Measurements from ENCODE around the gene GUK1.

The GUK1 gene

DNA sequence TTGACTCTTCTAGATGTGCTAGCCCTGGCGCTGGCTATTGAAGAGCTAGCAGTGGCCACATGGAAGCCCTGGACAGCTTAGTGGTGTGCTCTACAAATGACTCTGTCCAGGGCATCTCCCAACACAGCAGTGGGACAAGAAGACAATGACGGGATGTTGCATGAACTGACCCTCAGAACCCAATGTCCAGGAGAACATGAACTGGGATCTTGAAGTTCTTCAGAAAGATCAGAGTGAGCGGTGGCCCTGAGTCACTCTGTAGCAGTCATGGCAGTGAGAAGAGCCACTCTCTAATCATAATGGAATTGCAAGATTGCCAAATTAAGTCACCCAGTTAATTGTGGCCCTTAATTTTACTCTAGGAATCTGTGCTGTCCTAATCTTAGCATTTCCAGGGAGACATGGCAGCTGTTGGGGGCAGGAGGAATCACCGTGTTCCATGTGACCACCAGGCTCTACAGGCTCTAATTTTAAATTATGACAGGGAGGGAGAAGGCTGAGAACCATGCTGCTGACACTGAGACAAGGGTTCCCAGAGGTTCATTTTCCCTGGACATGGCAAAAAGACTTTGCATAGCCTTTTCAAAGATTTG, 57.6 kb downstream of the GUK1 start:
- no peaks in the 10 kb centered on the region for H3K36me3 ChIP-seq
- TF ChIP-seq, protein P1, sequence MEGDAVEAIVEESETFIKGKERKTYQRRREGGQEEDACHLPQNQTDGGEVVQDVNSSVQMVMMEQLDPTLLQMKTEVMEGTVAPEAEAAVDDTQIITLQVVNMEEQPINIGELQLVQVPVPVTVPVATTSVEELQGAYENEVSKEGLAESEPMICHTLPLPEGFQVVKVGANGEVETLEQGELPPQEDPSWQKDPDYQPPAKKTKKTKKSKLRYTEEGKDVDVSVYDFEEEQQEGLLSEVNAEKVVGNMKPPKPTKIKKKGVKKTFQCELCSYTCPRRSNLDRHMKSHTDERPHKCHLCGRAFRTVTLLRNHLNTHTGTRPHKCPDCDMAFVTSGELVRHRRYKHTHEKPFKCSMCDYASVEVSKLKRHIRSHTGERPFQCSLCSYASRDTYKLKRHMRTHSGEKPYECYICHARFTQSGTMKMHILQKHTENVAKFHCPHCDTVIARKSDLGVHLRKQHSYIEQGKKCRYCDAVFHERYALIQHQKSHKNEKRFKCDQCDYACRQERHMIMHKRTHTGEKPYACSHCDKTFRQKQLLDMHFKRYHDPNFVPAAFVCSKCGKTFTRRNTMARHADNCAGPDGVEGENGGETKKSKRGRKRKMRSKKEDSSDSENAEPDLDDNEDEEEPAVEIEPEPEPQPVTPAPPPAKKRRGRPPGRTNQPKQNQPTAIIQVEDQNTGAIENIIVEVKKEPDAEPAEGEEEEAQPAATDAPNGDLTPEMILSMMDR (IDR thresholded peaks at IDR 0.05), result no peak

More for the DNA sequence above, 57.6 kb downstream of the GUK1 start:
- Histone ChIP-seq H3K27ac (no peak overlapping the region), H3K4me3 (ENCODE audit: low read depth in 1 of 2, low read length in 1 of 2) (no peak overlapping the region), H3K9me3 (no peaks in the 10 kb centered on the region), H3K27me3 (no peaks in the 10 kb centered on the region), H3K4me1 (ENCODE audit: control insufficient read depth in 1 of 2, insufficient read depth in 1 of 2, low read depth in 1 of 2, low read length in 1 of 2) (no peaks in the 10 kb centered on the region)
